KOPT-K1 (cell line): ENCODE measurements around the gene WFIKKN1.

Source experiments
- H3K27ac ChIP-seq: fragments of 200-600 bp; sonication (generic); 2 replicates; pipeline ENCODE4 v1.5.1; 2016; ENCODE audit warnings: antibody characterized with exemption, mild to moderate bottlenecking, low read depth, low read length; ENCODE audit not compliant: poor library complexity, severe bottlenecking
- H3K36me3 ChIP-seq: fragments of 200-600 bp; sonication (generic); 2 replicates; pipeline ENCODE4 v1.5.1; 2017; ENCODE audit warnings: antibody characterized with exemption, mild to moderate bottlenecking, low read length, moderate library complexity; ENCODE audit not compliant: insufficient read depth
- H3K9me3 ChIP-seq: fragments of 200-600 bp; sonication (generic); 2 replicates; pipeline ENCODE4 v1.5.1; 2017; ENCODE audit warnings: antibody characterized with exemption, low read length, mild to moderate bottlenecking; ENCODE audit not compliant: insufficient read depth, poor library complexity, severe bottlenecking

The WFIKKN1 gene

DNA sequence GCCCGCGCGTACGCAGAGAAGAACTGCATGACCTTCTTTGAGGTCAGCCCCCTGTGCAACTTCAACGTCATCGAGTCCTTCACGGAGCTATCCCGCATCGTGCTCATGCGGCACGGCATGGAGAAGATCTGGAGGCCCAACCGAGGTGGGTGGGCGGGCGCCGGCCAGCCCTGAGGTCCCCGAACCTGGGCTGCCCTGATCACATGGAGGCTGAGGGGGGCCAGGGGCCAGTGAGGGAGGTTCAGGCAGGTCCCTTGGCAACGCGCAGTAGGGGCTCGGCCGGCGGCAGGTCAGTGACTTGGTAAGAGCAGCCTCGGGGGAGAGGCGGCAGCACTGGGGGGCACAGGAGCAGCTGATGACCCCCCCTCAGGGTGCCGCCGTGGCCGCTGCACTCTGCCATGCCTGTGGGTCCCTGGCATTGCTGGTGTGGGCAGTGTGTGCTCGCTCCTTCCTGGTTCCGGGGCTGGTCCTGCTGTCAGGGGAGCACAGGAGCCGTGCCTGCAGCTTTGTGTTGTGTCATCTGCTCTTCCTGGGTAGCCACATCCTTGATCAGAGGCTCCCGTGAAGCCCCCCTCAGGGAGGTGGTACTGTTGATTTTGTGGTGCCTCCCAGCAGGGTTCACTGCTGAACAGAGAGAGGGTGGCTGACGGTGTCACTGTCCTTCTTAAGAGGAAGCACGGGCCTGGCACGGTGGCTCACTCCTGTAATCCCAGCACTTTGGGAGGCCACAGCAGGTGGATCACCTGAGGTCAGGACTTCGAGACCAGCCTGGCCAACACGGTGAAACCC lies 4.6 kb upstream of the WFIKKN1 start:
- no peak overlapping the region for H3K27ac ChIP-seq

DNA sequence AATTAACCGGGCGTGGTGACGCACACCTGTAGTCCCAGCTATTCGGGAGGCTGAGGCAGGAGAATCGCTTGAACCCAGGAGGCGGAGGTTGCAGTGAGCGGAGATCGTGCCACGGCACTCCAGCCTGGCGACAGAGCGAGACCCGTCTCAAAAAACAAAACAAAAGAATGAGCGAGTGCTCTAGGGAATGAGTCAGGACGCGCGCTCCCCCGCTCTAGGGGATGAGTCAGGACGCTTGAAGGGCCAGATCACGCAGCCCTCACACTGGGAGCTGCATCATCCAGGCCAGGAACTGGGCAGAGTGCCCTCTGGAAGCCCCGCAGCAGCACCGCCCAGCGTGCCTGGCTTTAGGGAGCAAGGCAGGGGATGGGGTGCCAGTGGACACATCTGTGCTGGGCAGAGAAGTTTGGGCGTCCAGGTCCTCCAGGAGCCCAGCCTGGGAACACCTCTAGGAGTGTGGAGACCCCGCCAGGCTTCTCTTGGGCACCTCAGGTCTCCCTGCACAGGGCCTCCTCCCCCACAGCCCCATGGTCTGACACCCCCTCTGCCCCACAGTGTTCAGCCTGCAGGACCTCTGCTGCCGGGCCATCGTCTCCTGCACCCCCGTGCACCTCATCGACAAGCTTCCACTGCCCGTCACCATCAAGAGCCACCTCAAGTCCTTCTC lies 3.9 kb upstream of the WFIKKN1 start:
- Histone ChIP-seq H3K9me3 (no peaks in the 10 kb centered on the region), H3K36me3 (no peaks in the 10 kb centered on the region; the same call in 1 of the 2 replicates), H3K27ac (no peak overlapping the region)

More for the DNA sequence above, 4.6 kb upstream of the WFIKKN1 start:
- H3K9me3 ChIP-seq: no peaks in the 10 kb centered on the region
- H3K36me3 ChIP-seq: no peaks in the 10 kb centered on the region; the same call in 1 of the 2 replicates

DNA sequence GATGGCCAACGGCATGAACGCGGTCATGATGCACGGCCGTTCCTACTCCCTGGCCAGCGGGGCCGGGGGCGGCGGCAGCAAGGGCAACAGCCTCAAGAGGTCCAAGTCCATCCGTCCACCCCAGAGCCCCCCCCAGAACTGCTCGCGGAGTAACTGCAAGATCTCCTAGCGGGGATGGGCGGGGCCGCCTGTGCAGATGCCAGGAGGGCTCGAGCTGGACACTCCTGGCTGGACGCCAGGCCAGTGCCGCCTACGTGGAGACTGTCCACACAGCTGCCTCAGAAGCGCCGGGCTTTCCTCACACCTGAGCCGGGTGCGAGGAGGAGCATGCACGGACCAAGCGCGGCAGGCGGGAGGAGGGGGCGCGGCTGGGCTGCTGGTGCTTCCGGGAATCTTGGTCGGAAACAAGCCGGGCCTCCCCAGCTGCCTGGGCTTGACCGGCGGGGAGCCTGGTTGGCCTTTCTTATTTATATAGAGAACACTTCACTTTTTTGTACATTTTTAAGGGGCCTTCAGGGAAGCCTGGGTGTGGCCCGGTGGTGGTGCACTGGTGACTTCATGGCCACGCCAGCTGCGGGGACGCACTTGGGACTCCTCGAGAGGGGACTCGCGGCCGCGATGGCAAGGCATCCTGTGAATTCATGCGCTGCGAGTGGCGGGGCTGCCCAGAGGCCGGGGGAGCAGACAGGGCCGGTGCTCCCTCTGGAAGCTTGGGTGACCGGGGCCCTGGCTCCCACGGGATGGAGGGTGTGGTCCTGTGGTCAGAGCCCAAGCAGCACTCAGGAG lies 3.1 kb upstream of the WFIKKN1 start:
- Histone ChIP-seq H3K9me3 (no peaks in the 10 kb centered on the region), H3K36me3 (no peaks in the 10 kb centered on the region; the same call in 1 of the 2 replicates), H3K27ac (no peak overlapping the region)

DNA sequence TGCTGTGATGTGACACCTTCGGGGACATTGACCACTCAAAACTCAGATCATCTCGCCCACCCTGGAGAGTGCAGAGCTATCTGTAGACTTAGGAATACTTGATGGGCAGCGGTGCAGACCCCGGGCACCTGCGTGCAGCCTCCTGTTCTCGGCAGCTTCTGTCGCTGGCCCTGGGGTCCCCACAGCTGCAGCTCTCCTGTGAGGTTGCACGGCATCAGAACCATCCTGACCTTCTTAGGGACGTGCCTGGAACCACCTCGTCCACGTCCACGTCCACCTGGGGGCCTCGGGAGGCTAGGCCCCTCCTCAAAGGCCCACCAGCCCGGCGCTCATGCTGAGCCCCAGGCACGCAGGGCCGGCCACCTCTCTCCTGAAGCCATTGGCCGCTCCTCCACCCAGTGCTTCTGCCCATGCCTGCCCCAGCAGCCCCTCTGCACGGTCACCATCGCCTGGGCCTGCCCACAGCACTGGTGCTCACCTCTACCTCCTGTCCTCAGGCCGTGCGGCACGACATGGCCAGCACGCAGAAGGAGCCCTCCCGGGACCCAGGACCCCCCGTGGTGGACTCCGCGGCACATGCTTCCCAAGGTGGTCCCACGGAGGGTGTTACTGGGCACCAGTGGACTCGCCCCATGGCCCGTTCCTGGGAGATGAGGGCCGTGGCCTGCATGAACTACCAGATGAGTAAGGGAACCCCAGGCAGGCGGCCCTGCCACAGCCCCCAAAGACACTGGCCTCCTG lies 2.3 kb upstream of the WFIKKN1 start:
- H3K36me3 ChIP-seq: peaks cover 1% of the 10 kb centered on the region; the same call in 1 of the 2 replicates
- H3K27ac ChIP-seq: no peak overlapping the region
- no peaks in the 10 kb centered on the region for H3K9me3 ChIP-seq

DNA sequence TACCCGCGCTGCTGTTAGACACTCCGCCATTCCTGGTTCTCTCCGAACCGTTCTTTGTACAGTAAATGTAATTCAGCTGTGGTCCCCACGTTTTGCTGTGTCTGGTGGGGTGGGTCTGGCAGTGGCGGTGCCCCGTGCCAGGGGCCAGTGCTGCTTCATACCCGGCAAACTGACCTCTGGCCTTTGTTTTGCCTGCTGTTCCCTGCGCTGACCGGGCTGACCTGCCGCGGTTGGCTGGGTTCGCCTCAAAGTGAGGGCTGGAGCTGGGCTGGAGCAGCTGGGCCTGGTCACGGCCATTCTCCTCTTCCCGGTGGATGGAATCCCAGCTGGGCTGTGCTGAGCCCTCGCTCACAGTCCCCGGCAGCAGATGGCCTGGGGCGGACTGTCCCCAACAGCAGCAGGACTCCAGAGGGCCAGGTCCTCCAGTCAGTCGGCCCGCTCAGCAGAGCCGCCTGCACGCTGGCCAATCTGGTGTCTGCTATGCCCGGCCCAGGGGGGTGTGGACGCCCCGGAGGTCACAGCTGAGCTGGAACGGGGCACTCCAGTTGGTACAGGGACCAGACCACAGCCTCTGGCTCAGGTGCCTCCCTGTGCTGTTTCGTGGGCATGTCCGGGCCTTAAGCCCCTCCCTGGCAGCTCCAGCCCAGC lies 1.5 kb upstream of the WFIKKN1 start:
- Histone ChIP-seq H3K36me3 (peaks cover 9% of the 10 kb centered on the region; the same call in 1 of the 2 replicates), H3K9me3 (no peaks in the 10 kb centered on the region), H3K27ac (no peak overlapping the region)

DNA sequence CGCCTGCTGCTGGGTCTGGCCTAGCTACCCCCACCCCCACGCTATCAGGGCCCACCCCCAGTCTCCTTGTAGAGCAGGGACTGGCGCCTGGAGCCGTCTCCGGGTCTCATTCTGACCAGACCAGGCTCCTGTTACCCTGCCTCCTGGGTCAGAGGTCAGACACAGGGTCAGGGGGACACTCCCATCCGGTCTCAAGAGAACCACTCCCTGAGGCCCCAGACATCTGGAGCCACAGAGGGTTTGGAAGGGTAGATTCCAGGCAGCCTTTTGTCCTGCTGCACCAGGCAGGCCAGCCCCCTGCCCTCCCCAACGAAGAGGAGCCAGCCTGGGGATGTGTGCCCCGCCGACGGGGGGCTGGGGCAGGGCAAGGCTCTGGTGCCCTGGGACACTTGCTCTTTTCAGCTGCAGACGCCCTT lies 944 bp upstream of the WFIKKN1 start:
- Histone ChIP-seq H3K27ac (no peak overlapping the region), H3K9me3 (no peaks in the 10 kb centered on the region), H3K36me3 (peaks cover 14% of the 10 kb centered on the region; the same call in 1 of the 2 replicates)

DNA sequence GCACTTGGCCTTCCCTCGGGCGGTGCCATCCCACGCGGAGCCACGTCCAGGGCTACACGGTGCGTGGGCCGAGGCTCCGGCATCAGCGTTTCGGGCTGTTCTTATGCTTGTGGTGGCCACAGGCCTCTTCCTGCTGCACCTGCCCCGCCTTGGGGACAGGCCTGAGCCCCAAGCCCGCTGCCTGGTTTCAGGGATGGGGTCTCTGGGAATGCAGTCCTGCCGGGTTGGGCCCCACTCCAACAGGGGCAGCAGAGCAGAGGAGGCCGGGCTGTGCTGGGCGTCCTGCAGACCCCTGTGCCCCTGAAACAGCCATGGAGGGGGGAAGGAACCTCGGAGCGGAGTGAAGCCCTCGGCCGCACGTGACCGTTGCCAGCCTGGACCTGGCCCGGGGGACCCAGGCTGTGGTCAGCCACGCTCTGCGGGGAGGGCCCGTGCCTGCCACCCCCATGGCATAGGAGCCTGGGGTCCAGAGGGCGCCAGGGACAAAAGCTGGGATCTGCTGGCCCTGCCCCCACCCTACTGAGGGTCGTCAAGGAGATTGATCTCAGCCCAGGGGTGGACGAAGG lies 453 bp upstream of the WFIKKN1 start:
- peaks cover 16% of the 10 kb centered on the region; the same call in 1 of the 2 replicates for H3K36me3 ChIP-seq
- H3K27ac ChIP-seq: no peak overlapping the region
- H3K9me3 ChIP-seq: no peaks in the 10 kb centered on the region

DNA sequence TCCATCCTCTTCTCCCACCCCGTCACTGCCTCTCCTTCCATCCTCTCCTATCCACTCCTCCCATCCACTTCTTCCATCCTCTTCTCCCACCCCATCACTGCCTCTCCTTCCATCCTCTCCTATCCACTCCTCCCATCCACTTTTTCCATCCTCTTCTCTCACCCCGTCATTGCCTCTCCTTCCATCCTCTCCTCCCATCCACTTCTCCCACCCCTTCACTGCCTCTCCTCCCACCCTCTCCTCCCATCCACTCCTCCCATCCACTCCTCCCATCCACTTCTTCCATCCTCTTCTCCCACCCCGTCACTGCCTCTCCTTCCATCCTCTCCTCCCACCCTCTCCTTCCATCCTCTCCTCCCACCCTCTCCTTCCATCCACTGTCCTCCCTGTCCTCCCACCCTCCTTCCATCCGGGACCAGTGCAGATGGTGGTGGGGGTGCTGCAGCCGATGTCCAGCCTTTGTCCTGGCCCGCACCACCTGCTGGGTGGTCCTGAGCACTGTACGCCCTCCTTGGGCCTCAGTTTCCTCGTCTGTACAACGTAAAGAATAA lies 1.1 kb downstream of the WFIKKN1 start:
- Histone ChIP-seq H3K27ac (no peak overlapping the region), H3K36me3 (peaks cover 16% of the 10 kb centered on the region; the same call in 1 of the 2 replicates), H3K9me3 (no peaks in the 10 kb centered on the region)

DNA sequence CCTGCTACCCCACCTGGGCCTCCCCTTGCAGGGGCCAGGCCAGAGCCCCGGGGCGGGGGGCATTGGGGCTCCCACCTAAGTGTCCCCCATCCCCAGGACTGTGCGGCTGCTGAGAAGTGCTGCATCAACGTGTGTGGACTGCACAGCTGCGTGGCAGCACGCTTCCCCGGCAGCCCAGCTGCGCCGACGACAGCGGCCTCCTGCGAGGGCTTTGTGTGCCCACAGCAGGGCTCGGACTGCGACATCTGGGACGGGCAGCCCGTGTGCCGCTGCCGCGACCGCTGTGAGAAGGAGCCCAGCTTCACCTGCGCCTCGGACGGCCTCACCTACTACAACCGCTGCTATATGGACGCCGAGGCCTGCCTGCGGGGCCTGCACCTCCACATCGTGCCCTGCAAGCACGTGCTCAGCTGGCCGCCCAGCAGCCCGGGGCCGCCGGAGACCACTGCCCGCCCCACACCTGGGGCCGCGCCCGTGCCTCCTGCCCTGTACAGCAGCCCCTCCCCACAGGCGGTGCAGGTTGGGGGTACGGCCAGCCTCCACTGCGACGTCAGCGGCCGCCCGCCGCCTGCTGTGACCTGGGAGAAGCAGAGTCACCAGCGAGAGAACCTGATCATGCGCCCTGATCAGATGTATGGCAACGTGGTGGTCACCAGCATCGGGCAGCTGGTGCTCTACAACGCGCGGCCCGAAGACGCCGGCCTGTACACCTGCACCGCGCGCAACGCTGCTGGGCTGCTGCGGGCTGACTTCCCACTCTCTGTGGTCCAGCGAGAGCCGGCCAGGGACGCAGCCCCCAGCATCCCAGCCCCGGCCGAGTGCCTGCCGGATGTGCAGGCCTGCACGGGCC lies 1.9 kb downstream of the WFIKKN1 start:
- Histone ChIP-seq H3K27ac (no peak overlapping the region), H3K9me3 (no peaks in the 10 kb centered on the region), H3K36me3 (peaks cover 16% of the 10 kb centered on the region; the same call in 1 of the 2 replicates)

DNA sequence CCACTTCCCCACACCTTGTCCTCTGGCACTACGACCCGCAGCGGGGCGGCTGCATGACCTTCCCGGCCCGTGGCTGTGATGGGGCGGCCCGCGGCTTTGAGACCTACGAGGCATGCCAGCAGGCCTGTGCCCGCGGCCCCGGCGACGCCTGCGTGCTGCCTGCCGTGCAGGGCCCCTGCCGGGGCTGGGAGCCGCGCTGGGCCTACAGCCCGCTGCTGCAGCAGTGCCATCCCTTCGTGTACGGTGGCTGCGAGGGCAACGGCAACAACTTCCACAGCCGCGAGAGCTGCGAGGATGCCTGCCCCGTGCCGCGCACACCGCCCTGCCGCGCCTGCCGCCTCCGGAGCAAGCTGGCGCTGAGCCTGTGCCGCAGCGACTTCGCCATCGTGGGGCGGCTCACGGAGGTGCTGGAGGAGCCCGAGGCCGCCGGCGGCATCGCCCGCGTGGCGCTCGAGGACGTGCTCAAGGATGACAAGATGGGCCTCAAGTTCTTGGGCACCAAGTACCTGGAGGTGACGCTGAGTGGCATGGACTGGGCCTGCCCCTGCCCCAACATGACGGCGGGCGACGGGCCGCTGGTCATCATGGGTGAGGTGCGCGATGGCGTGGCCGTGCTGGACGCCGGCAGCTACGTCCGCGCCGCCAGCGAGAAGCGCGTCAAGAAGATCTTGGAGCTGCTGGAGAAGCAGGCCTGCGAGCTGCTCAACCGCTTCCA lies 2.7 kb downstream of the WFIKKN1 start:
- Histone ChIP-seq H3K27ac (no peak overlapping the region), H3K9me3 (no peaks in the 10 kb centered on the region)

DNA sequence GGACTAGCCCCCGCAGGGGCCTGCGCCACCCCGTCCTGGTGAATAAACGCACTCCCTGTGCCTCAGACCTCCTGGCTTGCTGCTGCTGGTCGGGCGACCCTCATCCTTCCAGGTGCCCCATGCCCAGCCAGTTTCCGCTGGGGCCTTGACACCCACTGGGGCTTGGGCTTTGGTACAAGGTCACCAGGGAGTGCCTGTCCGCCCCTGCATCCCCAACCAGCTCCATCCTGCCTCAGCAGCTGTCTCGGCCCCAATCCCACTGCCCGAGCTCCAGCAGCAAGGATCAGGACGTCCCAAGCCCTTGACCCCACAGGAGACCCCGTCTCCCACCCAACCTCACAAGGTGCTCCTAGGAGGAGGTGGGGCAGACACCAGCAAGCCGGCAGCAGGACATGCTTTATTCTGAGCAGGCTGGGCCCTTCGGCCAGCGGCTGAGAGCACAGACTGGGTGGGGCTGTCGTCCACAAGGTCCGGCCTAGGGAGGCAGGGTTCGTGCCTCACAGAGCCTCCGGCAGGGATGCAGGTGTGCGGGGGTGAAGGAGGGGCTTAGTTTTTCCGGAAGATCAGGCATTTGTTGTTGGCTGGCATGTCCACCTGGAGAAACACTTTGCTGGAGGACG lies 3.4 kb downstream of the WFIKKN1 start:
- H3K27ac ChIP-seq: no peak overlapping the region
- H3K9me3 ChIP-seq: no peaks in the 10 kb centered on the region
- H3K36me3 ChIP-seq: peaks cover 16% of the 10 kb centered on the region; the same call in 1 of the 2 replicates

More for the DNA sequence above, 2.7 kb downstream of the WFIKKN1 start:
- peaks cover 16% of the 10 kb centered on the region; the same call in 1 of the 2 replicates for H3K36me3 ChIP-seq

DNA sequence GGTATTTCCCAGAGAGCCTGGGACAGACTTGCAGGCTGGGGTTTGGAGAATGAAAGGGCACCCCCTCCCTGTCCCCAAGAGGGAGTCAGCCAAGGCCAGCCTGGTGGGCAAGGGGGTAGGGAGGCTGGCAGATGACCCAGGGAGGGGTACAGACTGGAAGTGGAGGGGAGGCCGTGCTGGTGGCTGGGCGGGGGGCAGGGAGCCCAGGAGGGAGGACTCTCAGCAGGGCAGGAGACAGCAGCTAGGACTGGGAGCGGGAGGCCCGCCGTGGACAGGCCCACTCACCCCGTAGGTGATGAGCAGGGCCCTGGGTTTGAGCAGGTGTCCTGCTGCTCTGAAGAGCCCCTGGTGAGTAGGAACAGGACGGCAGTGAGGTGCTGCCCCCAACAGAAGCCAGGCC lies 4.2 kb downstream of the WFIKKN1 start:
- Histone ChIP-seq H3K9me3 (no peaks in the 10 kb centered on the region), H3K36me3 (peaks cover 16% of the 10 kb centered on the region; the same call in 1 of the 2 replicates), H3K27ac (peak overlapping the region; percentile 79)
